Hindlimb muscle (tissue), 1 donor: ENCODE results near the gene KCNK7. TPM values are rescaled to one million over a fixed set of nuclear protein-coding genes. Genes with fewer than 3 reads are reported as not detected.
"Not testable (repeated sequence)": the region's sequence is repeated elsewhere in the genome, so short reads cannot be mapped to it uniquely, and the experiment has no call there.

Source experiments
- DNase-seq: peaks from one replicate; pipeline ENCODE4 v3.0.0-alpha.2; 2013
- polyA plus RNA-seq: library from polyadenylated mRNA; unstranded; fragments of 120-200 nt; gene quantifications from one replicate; pipeline ENCODE4 v1.2.1, GENCODE V29; 2013; ENCODE audit not compliant: insufficient read length

KCNK7 gene
- polyA plus RNA-seq, 1 donor, result 1.8 TPM

GRCh38 chr11:65572356-65573051 is 23.1 kb downstream of the KCNK7 start, which contains the start of gene FAM89B:
FAM89B (plus strand) TSS chr11:65572538; CDS start chr11:65572670, 132 bp downstream.
- DNase-seq, result peak; percentile 92

- peak; percentile 62 for DNase-seq
Observed at GRCh38 chr11:65571940-65572339, 23.7 kb downstream of the KCNK7 start.

- DNase-seq, result no peak
Observed at GRCh38 chr11:65571420-65571819, 24.2 kb downstream of the KCNK7 start.

- peak; percentile 98 for DNase-seq
Observed at GRCh38 chr11:65569973-65570918, 25.4 kb downstream of the KCNK7 start, which contains the start of gene ZNRD2. ZNRD2 (plus strand) TSS chr11:65570477; CDS start chr11:65570492, 15 bp downstream.

- no peak for DNase-seq
Observed at GRCh38 chr11:65569164-65569972, 26.2 kb downstream of the KCNK7 start.

- no peak for DNase-seq
Observed at GRCh38 chr11:65565624-65566453, 29.8 kb downstream of the KCNK7 start.

- not testable (repeated sequence) for DNase-seq
Observed at GRCh38 chr11:65564879-65565559, 30.6 kb downstream of the KCNK7 start.

GRCh38 chr11:65563601-65564000 is 32.0 kb downstream of the KCNK7 start:
- DNase-seq, result no peak

- DNase-seq, result no peak
Observed at GRCh38 chr11:65562788-65563187, 32.8 kb downstream of the KCNK7 start.

- DNase-seq, result no peak
Observed at GRCh38 chr11:65562020-65562419, 33.6 kb downstream of the KCNK7 start.

GRCh38 chr11:65560555-65561418 is 34.8 kb downstream of the KCNK7 start:
- no peak for DNase-seq

- DNase-seq, result no peak
Observed at GRCh38 chr11:65559951-65560537, 35.6 kb downstream of the KCNK7 start.

- DNase-seq, result no peak
Observed at GRCh38 chr11:65559535-65559934, 36.1 kb downstream of the KCNK7 start.

- no peak for DNase-seq
Observed at GRCh38 chr11:65558930-65559509, 36.6 kb downstream of the KCNK7 start.

GRCh38 chr11:65558002-65558929 is 37.3 kb downstream of the KCNK7 start, which contains the start of gene LTBP3:
LTBP3 (minus strand) TSS chr11:65558359; CDS start chr11:65557959, 400 bp downstream.
- DNase-seq, result peak; percentile 92

GRCh38 chr11:65557280-65558001 is 38.2 kb downstream of the KCNK7 start:
- no peak for DNase-seq
